ENCODE measurements around the gene NLN. TPM values are rescaled to one million over a fixed set of nuclear protein-coding genes. Genes with fewer than 3 reads are reported as not detected.

Gene NLN
- total RNA-seq, 4 donors from 2014 or later, result 20.4 to 29.9 (median 27.9) TPM

DNA sequence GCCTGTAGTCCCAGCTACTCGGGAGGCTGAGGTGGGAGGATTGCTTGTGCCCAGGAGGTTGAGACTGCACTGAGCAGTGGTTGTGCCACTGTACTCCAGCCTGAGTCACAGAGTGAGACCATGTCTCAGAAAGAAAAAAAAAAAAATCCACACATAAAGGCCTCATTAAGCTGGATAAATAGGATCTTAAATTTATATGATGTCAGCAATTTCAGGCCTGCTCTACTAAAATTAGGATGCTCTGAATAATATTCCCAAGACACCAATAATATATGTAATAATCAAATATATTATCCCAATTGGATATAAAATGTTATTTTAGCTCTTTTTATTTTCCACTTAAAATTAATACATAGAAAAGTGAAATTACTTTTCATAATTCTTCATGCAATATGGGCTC lies 43.6 kb downstream of the NLN start:
- in situ Hi-C loops (cut with MboI; ENCODE audit: low sequenced_read_pairs in 4 of 4), result no loop called here
- H3K27me3 ChIP-seq, result no peaks in the 10 kb centered on the region

DNA sequence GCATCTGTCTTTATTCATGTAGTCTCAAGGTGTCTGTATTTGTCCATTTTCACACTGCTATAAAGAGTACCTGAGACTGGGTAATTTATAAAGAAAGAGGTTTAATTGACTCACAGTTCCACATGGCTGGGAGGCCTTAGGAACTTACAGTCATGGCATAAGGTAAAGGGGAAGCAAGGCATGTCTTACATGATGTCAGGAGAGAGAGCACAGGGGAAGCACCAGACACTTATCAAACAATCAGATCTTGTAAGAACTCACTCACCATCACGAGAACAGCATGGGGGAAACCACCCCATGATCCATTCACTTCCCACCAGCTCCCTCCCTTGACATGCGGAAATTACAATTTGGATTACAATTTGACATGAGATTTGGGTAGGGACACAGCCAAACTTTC lies 44.2 kb downstream of the NLN start:
- ATAC-seq (no peak), DNase-seq (no peak)
- no peak for TF ChIP-seq POLR2A (IDR thresholded peaks at IDR 0.05)
- TF ChIP-seq, protein P1, sequence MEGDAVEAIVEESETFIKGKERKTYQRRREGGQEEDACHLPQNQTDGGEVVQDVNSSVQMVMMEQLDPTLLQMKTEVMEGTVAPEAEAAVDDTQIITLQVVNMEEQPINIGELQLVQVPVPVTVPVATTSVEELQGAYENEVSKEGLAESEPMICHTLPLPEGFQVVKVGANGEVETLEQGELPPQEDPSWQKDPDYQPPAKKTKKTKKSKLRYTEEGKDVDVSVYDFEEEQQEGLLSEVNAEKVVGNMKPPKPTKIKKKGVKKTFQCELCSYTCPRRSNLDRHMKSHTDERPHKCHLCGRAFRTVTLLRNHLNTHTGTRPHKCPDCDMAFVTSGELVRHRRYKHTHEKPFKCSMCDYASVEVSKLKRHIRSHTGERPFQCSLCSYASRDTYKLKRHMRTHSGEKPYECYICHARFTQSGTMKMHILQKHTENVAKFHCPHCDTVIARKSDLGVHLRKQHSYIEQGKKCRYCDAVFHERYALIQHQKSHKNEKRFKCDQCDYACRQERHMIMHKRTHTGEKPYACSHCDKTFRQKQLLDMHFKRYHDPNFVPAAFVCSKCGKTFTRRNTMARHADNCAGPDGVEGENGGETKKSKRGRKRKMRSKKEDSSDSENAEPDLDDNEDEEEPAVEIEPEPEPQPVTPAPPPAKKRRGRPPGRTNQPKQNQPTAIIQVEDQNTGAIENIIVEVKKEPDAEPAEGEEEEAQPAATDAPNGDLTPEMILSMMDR (IDR thresholded peaks at IDR 0.05 in 4 of 5, conservative IDR thresholded peaks at IDR 0.05 in 1 of 5), result no peak
- Histone ChIP-seq H3K27ac (no peak overlapping the region), H3K4me1 (peaks cover 12 to 19% of the 10 kb centered on the region in 2 donors), H3K4me3 (no peak overlapping the region), H3K36me3 (peaks cover 0 to 7% of the 10 kb centered on the region in 2 donors), H3K9me3 (no peaks in the 10 kb centered on the region), H3K27me3 (no peaks in the 10 kb centered on the region)
- intact Hi-C loops (cut with DNase I; ENCODE audit: low total_unique reads) (loop anchor here (10.0 kb wide), 1 partner anchor 379 kb away; the partner anchor contains the start of gene SREK1), in situ Hi-C loops (cut with MboI; ENCODE audit: low sequenced_read_pairs in 4 of 4) (no loop called here)

More for the DNA sequence above, 43.6 kb downstream of the NLN start:
- DNase-seq (no peak), ATAC-seq (no peak)
- Histone ChIP-seq H3K4me3 (no peak overlapping the region), H3K27ac (no peak overlapping the region), H3K9me3 (no peaks in the 10 kb centered on the region), H3K4me1 (peaks cover 12 to 22% of the 10 kb centered on the region in 2 donors), H3K36me3 (peaks cover 0 to 7% of the 10 kb centered on the region in 2 donors)
- intact Hi-C loops (cut with DNase I; ENCODE audit: low total_unique reads), result loop anchor here (10.0 kb wide), 1 partner anchor 379 kb away; the partner anchor contains the start of gene SREK1
- TF ChIP-seq POLR2A (IDR thresholded peaks at IDR 0.05), result no peak
- TF ChIP-seq, protein P1 (IDR thresholded peaks at IDR 0.05 in 4 of 5, conservative IDR thresholded peaks at IDR 0.05 in 1 of 5), result no peak

DNA sequence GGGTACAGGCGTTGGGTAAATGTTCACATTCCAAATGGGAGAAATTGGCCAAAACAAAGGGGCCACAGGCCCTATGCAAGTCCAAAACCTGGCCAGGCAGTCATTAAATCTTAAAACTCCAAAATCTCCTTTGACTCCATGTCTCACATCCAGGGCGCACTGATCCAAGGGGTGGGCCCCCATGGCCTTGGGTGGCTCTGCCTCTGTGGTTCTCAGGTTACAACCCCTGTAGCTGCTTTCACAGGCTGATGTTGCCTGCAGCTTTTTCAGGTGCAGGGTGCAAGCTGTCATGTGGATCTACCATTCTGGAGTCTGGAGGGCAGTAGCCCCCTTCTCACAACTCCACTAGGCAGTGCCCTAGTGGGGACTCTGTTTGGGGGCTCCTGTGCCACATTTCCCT lies 44.8 kb downstream of the NLN start:
- H3K4me1 ChIP-seq, result peaks cover 12 to 17% of the 10 kb centered on the region in 2 donors
- DNase-seq (no peak), ATAC-seq (no peak)
- TF ChIP-seq POLR2A (IDR thresholded peaks at IDR 0.05), result no peak
- TF ChIP-seq, protein P1 (IDR thresholded peaks at IDR 0.05 in 4 of 5, conservative IDR thresholded peaks at IDR 0.05 in 1 of 5), result no peak
- intact Hi-C loops (cut with DNase I; ENCODE audit: low total_unique reads) (loop anchor here (10.0 kb wide), 1 partner anchor 378 kb away; the partner anchor contains the start of gene SREK1), in situ Hi-C loops (cut with MboI; ENCODE audit: low sequenced_read_pairs in 4 of 4) (no loop called here)
- H3K9me3 ChIP-seq, result no peaks in the 10 kb centered on the region
- H3K27ac ChIP-seq, result no peak overlapping the region
- H3K4me3 ChIP-seq, result no peak overlapping the region
- H3K36me3 ChIP-seq, result peaks cover 0 to 7% of the 10 kb centered on the region in 2 donors
- H3K27me3 ChIP-seq, result no peaks in the 10 kb centered on the region

DNA sequence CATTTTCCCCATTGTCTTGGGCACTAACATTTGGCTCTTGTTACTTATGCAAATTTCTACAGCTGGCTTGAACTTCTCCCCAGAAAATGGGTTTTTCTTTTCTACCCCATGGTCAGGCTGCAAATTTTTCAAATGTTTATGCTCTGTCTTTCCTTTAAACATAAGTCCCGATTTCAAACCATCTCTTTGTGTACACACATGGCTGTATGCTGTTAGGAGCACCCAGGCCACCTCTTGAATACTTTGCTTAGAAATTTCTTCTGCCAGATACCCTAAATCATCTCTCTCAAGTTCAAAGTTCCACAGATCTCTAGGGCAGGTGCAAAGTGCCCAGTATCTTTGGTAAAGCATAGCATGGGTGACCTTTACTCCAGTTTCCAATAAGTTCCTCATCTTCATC lies 45.6 kb downstream of the NLN start:
- H3K9me3 ChIP-seq, result no peaks in the 10 kb centered on the region
- intact Hi-C loops (cut with DNase I; ENCODE audit: low total_unique reads) (loop anchor here (10.0 kb wide), 1 partner anchor 377 kb away; the partner anchor contains the start of gene SREK1), in situ Hi-C loops (cut with MboI; ENCODE audit: low sequenced_read_pairs in 4 of 4) (no loop called here)
- H3K4me3 ChIP-seq, result no peak overlapping the region
- H3K27me3 ChIP-seq, result no peaks in the 10 kb centered on the region
- H3K36me3 ChIP-seq, result peaks cover 0 to 7% of the 10 kb centered on the region in 2 donors
- TF ChIP-seq, protein P1 (IDR thresholded peaks at IDR 0.05 in 4 of 5, conservative IDR thresholded peaks at IDR 0.05 in 1 of 5), result no peak
- TF ChIP-seq POLR2A (IDR thresholded peaks at IDR 0.05), result no peak
- no peak overlapping the region for H3K27ac ChIP-seq
- DNase-seq (no peak), ATAC-seq (no peak)
- peaks cover 12 to 17% of the 10 kb centered on the region in 2 donors for H3K4me1 ChIP-seq

Data from gastrocnemius medialis (tissue), 4 donors.